NT2/D1 (cell line): ENCODE data around the gene OR51B2.

Source experiments
- SUZ12 ChIP-seq: IDR thresholded peaks from 2 replicates; pipeline ENCODE4 v1.6.1; 2011; ENCODE audit not compliant: insufficient read length, insufficient read depth; ENCODE audit errors: extremely low read depth
- YY1 ChIP-seq: IDR thresholded peaks from 2 replicates; pipeline ENCODE4 v1.6.1; 2011; ENCODE audit not compliant: insufficient read length, insufficient read depth
- ZNF274 ChIP-seq: IDR thresholded peaks from 2 replicates; pipeline ENCODE4 v1.6.1; 2011; ENCODE audit warnings: mild to moderate bottlenecking, low read depth, low read length

GRCh38 chr11:5368502-5369043, 44.5 kb upstream of the OR51B2 start:
- TF ChIP-seq SUZ12 (no peak), YY1 (no peak), ZNF274 (no peak)
